T-helper 1 cell (primary cell): Measurements from ENCODE around the gene ASIC2.

ENCODE experiments used
- DNase-seq, 5 donors: peaks; one replicate each; pipeline ENCODE4 v3.0.0-alpha.2; 2012 to 2020

ASIC2 gene

DNA sequence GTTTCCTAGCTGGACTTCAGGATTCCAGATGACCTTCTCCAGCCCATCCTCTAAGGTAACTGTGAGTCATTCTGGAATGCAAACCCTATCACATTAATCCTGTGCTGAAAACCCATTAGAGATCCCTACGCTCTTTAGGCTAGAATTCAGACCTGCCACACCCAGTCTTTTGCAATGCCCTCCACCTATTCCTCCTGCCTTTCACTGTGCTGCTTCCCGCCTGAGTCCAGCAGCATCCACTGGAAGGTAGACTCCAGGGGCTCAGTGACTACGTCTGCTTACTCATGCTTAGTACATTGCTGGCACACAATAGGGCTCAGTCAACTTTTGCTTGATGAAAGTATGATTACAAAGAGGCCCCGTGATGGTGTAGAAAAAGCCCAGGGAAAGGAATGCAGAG lies 180.3 kb downstream of the ASIC2 start:
- no peak for DNase-seq

DNA sequence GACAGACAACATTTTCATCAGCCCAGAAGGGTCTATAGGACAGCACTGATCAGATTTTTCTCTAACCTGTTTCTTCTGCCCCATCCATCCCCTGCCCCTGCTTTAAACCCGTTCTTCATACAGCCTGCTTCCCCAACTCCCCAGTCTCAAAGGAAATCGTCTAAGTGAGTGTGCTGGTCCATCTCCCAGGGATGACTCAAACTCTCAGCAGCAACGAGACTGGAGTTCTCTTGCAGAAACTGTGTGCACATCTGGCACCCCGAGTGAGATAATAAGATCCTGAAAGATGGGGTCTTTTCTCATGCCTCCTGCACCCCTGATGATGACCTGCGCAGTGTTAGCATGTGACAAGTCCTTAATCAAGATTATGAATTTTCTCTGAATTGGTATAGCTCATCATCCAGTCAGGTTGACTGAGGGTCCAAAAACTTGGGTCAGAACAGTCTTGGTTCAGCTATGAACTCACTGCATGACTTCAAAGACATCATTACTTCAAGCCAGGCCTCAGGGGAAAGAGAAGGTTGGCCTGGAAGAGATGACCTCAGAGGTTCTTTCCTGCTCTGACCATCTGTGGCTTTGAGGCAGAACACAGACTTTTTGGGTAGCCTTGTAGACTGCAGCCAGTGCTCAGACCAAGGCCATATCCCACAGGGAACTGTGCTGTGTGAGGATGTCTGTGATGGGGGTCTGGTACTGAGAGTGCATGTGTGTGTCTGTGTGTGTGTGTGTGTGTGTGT lies 183.6 kb downstream of the ASIC2 start:
- no peak for DNase-seq

DNA sequence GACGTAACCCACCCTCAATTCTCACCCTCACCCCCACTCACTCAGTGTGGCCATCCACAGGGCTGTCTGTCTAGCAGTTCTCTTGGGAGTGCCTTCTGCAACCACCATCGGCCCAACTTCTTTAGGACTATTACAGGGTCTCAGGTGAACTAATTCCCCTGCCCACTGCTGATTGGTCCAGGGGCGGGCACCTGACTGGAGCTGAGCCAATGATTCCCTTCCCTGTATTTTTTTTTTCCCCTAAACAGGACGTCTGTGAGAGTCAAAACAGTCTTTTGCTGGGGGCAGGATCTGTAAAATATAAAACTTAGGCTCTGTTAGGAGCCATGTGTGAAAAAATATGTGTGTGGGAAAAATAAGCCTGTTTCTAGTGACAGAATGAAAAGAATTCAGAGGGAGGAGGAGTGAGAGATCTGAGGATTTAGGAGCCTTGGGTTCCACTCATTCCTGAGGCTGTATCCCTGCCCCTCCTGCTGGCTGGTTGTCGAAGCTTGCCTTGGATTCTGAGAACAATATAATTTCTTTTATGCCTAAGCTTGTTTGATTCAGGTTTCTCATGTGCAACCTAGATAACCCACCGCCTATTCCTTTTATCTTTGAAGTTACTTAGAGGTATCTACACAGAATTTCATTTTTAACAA lies 186.4 kb downstream of the ASIC2 start:
- DNase-seq = no peak

DNA sequence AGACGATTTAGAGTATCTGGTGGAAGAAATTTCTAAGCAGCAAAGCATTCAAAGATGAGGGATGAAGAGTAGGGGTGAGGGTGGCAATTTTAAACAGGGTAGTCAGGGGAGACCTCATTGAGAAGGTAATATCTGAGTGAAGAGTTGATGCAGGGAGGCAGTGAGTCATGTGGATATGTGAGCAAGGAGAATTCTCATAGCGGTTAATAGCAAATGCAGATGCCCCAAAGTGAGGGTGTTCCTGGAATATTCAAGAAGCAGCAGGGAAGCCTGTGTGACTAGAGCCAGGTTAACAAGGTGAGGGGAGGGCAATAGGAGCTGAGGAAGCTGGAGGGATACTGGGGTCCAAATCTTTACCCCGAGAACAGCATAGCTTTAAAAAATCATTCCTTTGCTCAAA lies 187.2 kb downstream of the ASIC2 start:
- no peak for DNase-seq

DNA sequence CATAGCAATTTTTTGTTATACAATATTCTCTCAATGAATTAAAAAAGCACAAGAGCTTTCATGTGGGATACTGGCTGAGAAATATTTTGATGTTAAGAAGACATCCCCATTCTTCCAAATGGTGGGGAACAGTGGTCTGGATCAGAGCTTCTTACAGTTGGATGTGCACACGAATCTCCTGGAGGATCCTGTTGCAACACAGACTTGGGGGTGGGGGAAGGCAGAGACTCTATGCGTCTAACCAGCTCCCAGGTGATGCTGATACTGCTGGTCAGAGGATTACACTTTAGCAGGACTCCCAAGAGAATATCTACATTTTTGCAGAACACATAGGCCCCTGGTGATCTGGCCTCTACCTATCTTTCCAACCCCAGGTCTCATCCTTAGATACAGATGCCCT lies 193.2 kb downstream of the ASIC2 start:
- DNase-seq = no peak

DNA sequence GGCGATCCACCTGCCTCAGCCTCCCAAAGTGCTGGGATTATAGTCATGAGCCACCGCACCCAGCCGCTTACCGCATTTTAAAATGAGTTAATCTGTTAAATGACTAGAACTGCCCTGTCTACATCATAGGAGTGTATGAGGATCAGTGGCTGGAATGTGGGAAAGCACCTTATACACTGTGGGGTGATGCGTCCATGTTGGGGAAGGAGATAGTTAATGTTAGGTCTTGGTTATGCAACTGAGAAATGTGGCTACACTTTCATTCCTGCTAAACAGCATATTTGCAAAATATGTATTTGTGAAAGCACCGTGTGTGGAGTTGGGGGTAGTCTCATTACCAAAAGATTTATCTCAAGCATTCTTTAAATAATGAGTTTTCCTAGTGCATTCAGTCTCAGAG lies 193.8 kb downstream of the ASIC2 start:
- DNase-seq = no peak

DNA sequence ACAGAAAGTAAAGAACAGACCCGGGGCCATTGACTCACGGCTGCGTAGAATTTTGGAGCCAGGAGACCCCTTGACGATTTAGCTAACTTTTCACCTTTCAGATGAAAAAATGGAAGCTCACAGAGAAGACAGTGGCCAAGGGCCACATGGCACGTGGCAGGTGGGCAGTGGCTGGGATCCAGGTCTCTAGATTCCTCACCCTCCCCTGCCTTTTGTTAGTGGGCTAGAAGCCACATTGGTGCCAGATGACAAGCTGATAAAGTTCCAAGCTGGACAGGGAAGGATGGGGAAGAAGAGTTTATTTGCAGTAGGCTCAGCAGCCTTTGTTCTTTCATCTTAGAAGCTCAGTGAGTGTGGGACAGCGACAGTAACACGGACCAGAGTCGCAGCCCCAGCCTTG lies 195.7 kb downstream of the ASIC2 start:
- DNase-seq = no peak

DNA sequence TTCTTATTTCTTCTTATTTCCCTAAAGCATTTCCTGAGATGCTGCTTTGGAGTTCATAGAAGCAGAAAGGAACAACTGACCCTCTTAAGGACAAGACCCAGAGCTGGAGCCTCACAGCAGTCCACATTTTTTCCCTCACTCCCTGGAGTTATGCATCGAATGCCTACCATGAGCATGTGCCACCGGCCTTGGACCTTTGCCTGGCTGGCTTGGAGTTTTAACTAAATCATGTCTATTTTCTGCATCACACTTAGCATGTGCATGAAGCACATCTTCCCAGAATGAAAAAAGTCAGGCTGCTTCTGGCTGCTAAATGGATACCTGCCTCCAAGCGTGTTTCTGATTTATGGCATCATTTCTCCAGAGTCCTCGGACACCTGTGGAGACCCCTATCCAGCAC lies 196.9 kb downstream of the ASIC2 start:
- DNase-seq = no peak

DNA sequence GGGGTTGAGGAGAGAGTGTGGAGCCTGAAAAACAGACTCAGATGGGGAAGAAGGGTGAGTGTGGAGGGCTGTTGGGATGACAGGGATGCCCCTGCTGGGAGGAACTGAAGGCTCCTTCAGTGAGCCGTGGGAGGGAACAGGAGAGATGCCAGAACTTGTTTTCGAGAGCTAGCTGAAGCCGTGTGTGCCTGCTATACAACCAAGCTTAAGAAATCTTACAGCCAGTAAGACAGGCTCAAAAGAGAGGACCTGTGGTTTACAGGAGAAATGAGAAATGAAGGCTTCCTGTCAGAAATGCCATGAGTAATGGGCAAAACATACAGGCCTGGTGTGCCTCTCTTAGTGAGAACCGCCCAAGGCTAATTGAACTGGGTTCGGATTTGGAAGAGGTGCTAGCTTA lies 201.8 kb downstream of the ASIC2 start:
- DNase-seq = no peak

DNA sequence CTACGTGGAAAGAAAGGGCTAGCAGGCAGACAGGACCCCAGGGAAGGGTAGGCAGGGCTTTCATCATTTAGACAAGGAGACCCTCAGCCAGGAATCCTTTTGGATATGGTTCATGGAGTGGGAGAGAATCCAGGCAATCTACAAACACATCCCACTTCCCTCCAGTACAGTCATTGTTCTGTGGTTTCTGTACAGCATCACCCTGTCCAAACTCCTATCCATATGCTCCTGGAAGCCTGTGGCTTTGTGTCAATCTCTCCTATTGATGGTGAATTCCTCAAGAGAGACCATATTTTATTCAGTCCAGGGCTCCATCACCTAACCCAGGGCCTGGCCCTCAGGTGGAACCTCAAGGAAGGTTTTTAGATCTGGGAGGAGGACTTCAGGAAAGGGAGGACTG lies 202.3 kb downstream of the ASIC2 start:
- DNase-seq = no peak

DNA sequence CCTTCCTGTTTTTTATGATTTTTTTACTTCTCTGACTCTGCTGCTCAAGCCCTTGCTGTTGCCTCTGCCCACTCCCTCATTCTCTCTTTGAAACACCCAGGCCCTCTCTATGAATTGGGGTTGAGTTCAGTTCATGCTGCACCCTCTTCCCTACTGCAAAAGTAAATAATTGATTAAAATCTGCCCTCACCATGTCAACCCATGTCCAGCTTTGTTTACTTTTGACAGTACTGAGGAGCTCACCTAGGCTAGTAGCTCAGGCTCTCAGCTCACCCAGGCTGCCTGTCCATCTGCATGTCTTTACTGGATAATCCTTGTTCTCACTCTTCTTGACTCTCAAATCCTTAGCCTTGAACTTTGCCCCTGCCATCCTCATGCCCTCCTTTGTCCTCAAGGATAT lies 206.2 kb downstream of the ASIC2 start:
- no peak for DNase-seq

DNA sequence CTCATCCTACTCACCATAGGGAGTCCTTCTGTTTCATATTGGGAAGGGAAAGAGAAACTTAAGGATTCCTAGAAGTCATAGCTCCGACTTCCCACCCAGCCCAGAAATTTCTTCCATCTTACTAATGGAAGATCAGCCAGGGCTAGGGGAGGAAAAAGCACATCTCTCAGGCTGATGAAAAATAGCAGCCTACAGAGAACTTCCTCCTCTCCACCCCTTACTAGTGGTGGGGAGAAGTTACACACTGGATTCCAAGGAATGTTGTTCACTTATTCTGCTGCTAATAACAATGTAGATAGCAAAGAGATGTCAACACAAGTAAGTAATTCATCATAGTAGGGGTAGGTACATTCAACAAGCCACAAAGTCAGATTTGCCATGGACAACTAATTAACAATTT lies 207.1 kb downstream of the ASIC2 start:
- DNase-seq = no peak

DNA sequence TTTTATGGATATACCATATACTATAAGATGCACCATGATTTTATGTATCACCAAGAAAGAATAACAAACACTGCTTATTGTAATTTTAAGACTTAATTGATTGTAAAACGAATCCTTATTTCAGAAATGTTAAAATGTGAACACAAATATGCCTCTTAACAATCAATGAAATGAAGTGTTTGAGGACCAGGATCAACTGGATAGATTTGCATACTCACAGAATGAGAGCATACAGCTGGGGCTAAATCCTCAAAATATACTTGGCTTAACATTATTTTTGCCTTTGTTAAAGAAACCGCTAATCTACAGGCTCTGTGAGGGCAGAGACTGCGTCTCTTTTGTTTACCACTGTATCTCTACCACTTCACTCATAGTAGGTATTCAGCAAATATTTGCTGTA lies 207.8 kb downstream of the ASIC2 start:
- DNase-seq = no peak

DNA sequence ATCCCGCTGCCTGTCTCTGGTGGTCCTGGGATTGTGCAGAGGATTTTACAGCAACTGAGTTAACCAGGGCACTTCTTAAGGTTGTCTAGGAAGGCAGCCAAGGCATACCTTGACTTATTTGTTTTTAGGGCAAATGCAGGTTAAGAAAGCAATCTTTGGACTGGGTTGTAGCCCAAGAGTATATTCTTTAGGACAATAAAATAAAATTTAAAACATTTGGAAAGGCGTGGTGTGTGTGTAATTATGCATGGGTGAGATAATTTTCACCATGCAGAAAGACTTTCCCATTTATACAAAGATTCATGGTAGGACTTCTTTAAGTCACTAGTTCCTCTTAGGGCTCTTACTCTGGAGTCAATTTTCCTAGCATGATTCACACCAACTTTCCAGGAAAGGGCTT lies 208.3 kb downstream of the ASIC2 start:
- no peak for DNase-seq

DNA sequence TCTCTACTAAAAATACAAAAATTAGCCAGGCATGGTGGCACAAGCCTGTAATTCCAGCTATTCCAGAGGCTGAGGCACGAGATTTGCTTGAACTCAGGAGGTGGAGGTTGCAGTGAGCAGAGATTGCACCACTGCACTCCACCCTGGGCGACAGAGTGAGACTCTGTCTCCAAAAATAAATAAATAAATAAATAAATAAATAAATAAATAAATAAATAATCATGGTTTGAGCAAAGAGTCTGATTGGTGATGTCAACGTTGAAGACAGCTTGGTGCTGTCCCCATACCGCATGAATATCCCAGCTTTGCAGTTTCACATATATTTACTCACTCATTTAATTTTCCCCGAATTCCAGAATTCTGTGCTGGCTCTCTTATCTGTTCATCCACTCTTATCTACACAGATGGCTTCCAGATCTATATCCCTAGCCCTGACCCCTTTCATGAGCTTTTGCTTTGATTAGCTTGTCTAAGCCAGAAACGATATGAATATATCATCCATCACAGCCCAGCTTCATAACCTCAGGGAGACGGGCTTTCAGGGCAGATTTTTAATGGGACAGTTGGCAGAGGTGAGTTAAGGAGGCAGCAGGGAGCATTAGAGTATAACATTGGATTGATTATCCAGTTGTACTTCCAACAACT lies 210.4 kb downstream of the ASIC2 start:
- no peak for DNase-seq

DNA sequence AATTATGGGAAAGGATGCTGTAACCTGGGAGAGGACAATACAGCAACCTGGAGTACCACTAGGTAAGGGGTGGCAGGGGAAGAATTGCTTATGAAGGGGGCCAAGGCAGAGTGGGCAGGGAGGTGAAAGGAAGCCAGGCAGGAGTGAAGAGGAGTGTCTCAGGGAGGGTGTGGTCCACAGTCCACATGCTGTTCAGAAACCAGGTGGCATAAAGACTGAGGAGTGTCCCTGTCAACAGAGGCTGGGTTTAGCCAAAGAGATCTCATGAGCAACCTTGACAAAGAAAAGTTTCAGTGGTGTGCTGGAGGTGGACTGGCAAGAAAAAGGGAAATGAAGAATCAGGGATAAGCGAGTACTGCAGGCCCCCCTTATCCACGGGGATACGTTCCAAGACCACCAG lies 213.0 kb downstream of the ASIC2 start:
- no peak for DNase-seq

DNA sequence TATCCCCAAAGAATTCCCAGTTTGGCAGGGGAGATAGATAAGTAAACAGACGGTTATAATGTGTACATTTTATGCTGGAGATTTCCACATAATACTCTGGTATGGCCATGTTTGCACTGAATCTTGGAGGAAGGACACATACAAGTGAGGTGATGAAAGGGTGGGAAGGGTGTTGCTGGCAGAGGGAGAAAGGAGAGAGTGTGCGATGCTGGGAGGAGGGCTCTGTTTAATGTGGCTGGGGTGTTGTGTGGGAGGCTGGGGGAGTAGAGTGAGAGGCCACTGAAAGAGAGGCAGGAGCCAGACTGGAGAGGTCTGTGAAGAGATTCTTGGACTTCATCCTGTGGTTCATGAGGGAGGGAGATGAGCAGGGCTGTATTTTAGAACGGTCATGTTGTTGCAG lies 213.9 kb downstream of the ASIC2 start:
- DNase-seq = no peak

DNA sequence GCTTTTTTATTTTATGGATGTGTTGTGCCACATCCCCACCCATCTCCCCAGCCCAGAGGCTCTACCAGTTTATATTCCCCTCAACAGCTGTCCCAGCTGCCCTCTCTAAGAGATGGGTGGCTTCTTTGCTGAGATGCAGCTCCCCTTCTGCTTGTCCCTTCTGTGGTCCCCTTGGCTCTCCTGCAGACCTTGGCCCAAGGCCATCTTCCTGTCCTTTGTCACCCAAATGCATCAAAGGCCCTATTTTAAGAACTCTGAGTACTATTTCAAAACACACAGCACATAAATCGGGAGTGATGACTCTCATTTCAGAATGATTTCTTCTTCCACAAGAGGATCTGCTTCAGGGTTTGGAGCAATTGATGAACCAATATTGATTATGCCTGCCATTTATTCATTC lies 216.1 kb downstream of the ASIC2 start:
- DNase-seq = no peak

DNA sequence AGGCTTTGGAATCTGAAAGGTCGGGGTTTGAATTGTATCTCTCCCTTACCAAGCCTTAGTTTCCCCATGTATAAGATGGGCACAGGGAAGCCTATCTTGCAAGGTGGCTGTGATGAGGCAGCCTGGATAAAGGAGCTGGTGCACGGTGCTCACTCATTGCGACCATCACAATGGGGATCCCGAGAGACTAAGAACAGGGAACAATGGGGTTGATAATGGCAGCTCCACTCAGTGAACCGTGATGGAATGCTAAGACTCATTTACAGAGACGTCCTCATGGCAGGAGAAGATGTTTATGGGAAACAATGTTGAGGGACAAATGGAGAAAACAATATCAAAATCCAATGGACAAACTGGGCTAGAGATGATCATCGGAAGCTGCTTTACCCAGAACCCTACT lies 219.7 kb downstream of the ASIC2 start:
- no peak for DNase-seq

DNA sequence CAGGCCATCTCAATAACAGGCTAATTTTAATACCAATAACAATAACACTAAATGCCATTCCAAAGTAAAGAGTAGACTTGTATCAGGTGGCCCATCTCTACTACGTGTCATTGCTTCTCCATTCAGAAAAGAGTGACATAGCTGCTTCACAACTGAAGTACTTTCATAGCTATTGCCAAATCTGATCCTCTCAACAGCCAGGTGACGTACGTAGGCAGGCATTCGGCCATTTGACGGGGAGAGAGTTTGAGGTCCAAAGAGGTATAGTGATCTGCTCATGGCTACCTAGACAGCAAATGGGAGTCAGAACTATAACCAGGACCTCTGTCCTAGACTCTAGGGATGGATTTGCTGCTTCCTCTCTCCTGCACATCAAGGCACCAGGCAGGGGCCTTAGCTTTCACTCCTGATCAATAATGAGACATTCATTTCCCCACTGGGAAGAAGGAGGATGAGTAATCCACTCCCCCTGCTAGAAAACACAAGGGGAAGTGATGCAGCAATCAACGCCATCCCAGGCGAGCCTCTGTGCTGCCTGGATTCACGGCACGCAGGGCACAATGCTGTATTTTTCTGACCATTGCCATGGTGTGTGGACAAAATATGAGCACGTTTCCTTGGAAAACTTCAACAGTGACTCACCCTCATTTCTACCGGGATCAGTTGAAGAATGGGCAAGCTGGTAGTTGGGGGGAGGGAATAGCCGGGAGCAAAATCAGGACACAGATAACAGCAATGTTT lies 220.5 kb downstream of the ASIC2 start:
- DNase-seq = no peak

DNA sequence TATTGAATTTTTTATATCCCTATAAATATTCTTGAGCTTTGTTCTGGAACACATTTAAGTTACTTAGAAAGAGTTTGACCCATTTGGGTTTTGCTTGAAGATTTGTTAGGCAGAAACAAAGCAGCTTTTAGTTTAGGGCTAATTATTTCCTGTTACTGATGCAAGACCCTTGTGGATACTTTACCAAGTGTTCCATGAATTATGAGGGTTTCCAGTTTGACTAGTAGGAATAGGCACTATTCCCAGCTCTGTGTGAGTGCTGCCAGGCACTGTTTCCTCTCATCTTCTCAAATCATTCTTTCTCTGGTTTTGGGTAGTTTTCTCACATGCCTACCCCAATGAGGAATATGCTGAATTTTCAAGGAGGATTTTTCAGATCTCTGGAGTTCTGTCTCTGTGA lies 221.4 kb downstream of the ASIC2 start:
- DNase-seq = no peak

DNA sequence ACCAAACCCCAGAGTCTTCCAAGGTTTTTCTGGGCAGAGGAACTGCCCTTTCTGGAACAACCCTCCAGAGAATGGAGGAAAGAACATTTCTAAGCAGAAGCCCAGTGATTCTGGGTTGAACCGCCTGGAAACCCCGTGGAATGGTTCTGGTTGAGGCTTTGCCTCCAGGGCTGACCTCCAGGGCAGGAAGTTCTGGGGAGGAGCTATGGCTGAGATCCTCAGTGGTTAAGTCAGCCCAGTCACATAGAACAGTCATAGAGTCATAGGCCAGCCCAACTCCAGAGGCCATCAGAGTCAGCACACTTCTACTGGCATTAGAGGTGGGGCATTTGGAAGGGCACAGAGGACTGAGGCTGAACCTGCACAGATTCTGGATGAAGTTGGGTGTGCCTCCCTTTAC lies 235.5 kb downstream of the ASIC2 start:
- DNase-seq = no peak

DNA sequence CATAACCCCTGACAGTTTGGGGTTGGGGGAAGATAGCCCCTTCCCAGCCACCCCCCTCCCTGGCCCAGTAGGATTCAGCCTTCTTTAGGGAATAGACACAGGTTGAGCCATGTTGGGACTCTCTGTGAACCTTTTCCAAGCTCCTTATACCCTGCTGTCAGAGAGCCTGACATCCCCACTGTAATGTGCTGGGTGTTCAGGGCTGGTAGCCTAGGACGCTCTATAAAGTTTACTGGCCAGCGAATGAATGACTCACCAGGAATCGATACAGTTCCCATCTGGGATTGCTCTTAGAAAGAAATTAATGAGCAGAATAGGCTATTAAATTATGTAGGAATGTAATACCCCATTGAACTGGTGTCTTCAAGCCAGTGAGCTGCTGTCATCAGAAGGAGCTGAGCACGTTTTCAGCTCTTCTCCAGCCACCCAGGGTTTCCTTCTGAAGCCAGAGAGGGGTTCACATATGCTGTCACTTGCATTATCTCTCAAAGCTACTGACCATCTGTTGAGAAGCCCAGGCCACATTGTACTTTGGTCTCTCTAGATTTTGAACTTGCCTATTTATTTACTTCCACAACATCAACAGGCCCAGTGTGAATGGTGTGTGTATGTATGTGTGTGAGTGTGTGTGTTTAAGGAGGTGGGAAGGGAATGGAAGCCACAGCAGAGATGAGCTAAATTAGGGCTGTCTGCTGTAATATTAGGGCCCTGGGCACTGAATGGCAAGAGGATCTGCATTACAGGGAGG lies 236.5 kb downstream of the ASIC2 start:
- no peak for DNase-seq
